Measurements from ENCODE around the gene MARCKS. TPM values are rescaled to one million over a fixed set of nuclear protein-coding genes. Genes with fewer than 3 reads are reported as not detected.

Gene MARCKS
- polyA plus RNA-seq, 2 of the 4 experiments (the other 2 are of a cell fraction) = 21.2 to 39.4 TPM

DNA sequence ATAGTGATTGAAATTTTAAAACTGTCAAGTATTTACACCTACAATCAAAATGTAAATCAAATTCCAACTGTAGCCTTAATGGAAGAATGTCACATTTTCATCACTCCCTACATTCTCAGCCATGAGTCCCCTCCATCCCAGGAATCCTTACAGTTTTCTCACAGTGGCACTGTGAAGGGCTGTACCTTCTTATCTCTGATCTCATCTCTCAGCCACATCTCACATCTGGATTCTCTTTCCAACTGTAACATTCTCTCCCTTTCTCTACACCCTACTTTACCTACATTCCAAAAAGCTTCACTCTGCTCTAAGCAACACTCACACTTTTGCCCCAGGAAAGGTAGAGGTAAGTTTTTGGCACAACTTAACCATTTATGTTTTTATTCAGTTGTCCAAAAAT lies 8.9 kb upstream of the MARCKS start:
- Histone ChIP-seq H3K9me3 (no peaks in the 10 kb centered on the region), H3K4me1 (no peaks in the 10 kb centered on the region), H3K4me2 (no peak overlapping the region), H3K4me3 (no peak overlapping the region), H3K27ac (no peak overlapping the region)
- ATAC-seq (no peak), DNase-seq (ENCODE audit: low read depth in 1 of 2, low spot score in 1 of 2) (no peak), FAIRE-seq (no peak)
- TF ChIP-seq, protein P1, sequence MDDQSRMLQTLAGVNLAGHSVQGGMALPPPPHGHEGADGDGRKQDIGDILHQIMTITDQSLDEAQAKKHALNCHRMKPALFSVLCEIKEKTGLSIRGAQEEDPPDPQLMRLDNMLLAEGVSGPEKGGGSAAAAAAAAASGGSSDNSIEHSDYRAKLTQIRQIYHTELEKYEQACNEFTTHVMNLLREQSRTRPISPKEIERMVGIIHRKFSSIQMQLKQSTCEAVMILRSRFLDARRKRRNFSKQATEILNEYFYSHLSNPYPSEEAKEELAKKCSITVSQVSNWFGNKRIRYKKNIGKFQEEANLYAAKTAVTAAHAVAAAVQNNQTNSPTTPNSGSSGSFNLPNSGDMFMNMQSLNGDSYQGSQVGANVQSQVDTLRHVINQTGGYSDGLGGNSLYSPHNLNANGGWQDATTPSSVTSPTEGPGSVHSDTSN (IDR thresholded peaks at IDR 0.05) = no peak
- TF ChIP-seq MYC (IDR thresholded peaks at IDR 0.05; ENCODE audit: borderline replicate concordance, low read length) (no peak), CEBPB (IDR thresholded peaks at IDR 0.05) (no peak), NPAS2 (CRISPR knock-in tag; IDR thresholded peaks at IDR 0.05; ENCODE audit: borderline replicate concordance) (no peak), HDAC2 (IDR thresholded peaks at IDR 0.05) (no peak)
- ChIA-PET CTCF (interaction anchor here (1.5 kb wide), 1 partner anchor 11 kb away, joined by 4 read pairs; no protein-coding TSS in a partner anchor), POLR2A (no interaction called here)

DNA sequence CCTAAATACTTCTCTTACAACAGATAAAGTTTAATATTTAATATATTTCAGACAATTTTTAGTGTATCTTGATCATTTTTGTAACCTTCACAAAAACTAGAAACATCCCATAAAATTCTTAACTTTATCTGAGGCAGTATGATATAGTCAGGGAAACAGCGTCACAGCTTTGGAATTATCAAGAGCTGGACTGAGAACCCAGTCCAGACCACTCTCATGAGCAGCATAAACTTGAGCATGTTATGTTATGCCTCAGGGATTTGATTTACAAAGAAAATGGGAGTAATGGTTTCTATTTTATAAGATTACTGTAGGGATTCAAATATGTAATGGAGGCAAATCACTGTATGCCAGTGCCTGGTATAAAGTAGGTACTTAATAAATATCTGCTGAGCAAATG lies 8.3 kb upstream of the MARCKS start:
- DNase-seq (ENCODE audit: low read depth in 1 of 2, low spot score in 1 of 2) = no peak
- FAIRE-seq = no peak
- H3K27ac ChIP-seq = no peak overlapping the region
- POLR2A ChIA-PET = no interaction called here
- H3K4me3 ChIP-seq = no peak overlapping the region
- no peak overlapping the region for H3K4me2 ChIP-seq
- WGBS (ENCODE audit: missing lambda C conversion rate) = 100% methylated on average over 1 of the region's 1 CpG
- no peaks in the 10 kb centered on the region for H3K4me1 ChIP-seq
- H3K9me3 ChIP-seq = no peaks in the 10 kb centered on the region
- CTCF ChIA-PET = interaction anchor here (1.5 kb wide), 1 partner anchor 10 kb away, joined by 4 read pairs; no protein-coding TSS in a partner anchor
- TF ChIP-seq, protein P2, sequence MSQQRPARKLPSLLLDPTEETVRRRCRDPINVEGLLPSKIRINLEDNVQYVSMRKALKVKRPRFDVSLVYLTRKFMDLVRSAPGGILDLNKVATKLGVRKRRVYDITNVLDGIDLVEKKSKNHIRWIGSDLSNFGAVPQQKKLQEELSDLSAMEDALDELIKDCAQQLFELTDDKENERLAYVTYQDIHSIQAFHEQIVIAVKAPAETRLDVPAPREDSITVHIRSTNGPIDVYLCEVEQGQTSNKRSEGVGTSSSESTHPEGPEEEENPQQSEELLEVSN (IDR thresholded peaks at IDR 0.05; ENCODE audit: borderline replicate concordance, low read depth) = no peak
- no peak for TF ChIP-seq RARB (CRISPR knock-in tag; IDR thresholded peaks at IDR 0.05)
- TF ChIP-seq EP300 (IDR thresholded peaks at IDR 0.05) = no peak
- TF ChIP-seq ZC3H11A (IDR thresholded peaks at IDR 0.05) = no peak
- TF ChIP-seq MAFK (IDR thresholded peaks at IDR 0.05; ENCODE audit: partially characterized antibody) = no peak
- no peak for TF ChIP-seq BHLHE40 (IDR thresholded peaks at IDR 0.05; ENCODE audit: low read depth, low read length)
- TF ChIP-seq, protein P3, sequence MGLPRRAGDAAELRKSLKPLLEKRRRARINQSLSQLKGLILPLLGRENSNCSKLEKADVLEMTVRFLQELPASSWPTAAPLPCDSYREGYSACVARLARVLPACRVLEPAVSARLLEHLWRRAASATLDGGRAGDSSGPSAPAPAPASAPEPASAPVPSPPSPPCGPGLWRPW (IDR thresholded peaks at IDR 0.05) = no peak
- no peak for TF ChIP-seq FOSB (CRISPR knock-in tag; IDR thresholded peaks at IDR 0.05)
- no peak for TF ChIP-seq HDAC2 (IDR thresholded peaks at IDR 0.05)
- TF ChIP-seq CEBPB (IDR thresholded peaks at IDR 0.05) = no peak
- TF ChIP-seq, protein P4, sequence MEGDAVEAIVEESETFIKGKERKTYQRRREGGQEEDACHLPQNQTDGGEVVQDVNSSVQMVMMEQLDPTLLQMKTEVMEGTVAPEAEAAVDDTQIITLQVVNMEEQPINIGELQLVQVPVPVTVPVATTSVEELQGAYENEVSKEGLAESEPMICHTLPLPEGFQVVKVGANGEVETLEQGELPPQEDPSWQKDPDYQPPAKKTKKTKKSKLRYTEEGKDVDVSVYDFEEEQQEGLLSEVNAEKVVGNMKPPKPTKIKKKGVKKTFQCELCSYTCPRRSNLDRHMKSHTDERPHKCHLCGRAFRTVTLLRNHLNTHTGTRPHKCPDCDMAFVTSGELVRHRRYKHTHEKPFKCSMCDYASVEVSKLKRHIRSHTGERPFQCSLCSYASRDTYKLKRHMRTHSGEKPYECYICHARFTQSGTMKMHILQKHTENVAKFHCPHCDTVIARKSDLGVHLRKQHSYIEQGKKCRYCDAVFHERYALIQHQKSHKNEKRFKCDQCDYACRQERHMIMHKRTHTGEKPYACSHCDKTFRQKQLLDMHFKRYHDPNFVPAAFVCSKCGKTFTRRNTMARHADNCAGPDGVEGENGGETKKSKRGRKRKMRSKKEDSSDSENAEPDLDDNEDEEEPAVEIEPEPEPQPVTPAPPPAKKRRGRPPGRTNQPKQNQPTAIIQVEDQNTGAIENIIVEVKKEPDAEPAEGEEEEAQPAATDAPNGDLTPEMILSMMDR (IDR thresholded peaks at IDR 0.05) = no peak
- TF ChIP-seq HOXA7 (CRISPR knock-in tag; IDR thresholded peaks at IDR 0.05) = no peak
- ATAC-seq = no peak

DNA sequence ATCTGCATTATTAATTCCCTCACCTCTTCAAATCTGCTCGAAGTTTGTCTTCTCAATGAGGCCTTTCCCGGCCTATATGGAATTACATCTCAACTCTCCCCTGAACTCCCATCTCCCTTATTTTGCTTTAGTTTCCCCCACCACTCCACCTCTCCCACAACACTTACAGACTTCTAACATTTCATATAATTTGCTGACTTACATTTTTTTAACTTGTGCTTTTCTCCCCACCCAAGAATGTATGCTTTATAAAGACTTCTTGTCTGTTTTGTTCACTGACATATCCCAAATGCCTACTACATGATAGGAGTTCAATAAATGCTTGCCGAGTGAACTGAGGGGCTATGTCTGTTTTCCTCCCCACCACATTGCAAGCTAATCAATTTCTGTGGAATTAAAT lies 3.9 kb upstream of the MARCKS start:
- no peak overlapping the region for H3K4me2 ChIP-seq
- H3K9me3 ChIP-seq = no peaks in the 10 kb centered on the region
- 91% methylated on average over 3 of the region's 3 CpGs for WGBS (ENCODE audit: missing lambda C conversion rate)
- no peak overlapping the region for H3K4me3 ChIP-seq
- POLR2A ChIA-PET = interaction anchor here (0.6 kb wide), 1 partner anchor 32 kb away, joined by 3 read pairs; no protein-coding TSS in a partner anchor
- CTCF ChIA-PET = interaction anchor here (1.3 kb wide), 1 partner anchor 9 kb away, joined by 4 read pairs; no protein-coding TSS in a partner anchor
- 0 out of 3 replicates have a peak, but pooled peaks cover 4% of the 10 kb centered on the region for H3K4me1 ChIP-seq
- DNase-seq (ENCODE audit: low read depth in 1 of 2, low spot score in 1 of 2) (no peak), ATAC-seq (no peak), FAIRE-seq (no peak)
- TF ChIP-seq EHF (CRISPR knock-in tag; IDR thresholded peaks at IDR 0.05) (no peak), EP300 (IDR thresholded peaks at IDR 0.05) (no peak), PHF8 (IDR thresholded peaks at IDR 0.05; ENCODE audit: borderline replicate concordance, low read depth) (no peak), KDM5A (IDR thresholded peaks at IDR 0.05) (no peak), FOSB (CRISPR knock-in tag; IDR thresholded peaks at IDR 0.05) (no peak), MAFK (IDR thresholded peaks at IDR 0.05; ENCODE audit: partially characterized antibody) (no peak), TP53 (CRISPR knock-in tag; IDR thresholded peaks at IDR 0.05) (no peak), POLR2AphosphoS2 (conservative IDR thresholded peaks at IDR 0.05; ENCODE audit: low read length) (no peak), CHD4 (IDR thresholded peaks at IDR 0.05; ENCODE audit: borderline replicate concordance) (no peak), CHD2 (IDR thresholded peaks at IDR 0.05; ENCODE audit: low read length, partially characterized antibody) (no peak), HOXB5 (CRISPR knock-in tag; IDR thresholded peaks at IDR 0.05) (no peak), FOSL2 (IDR thresholded peaks at IDR 0.05) (no peak), FOSL2 (CRISPR knock-in tag; IDR thresholded peaks at IDR 0.05) (no peak)
- TF ChIP-seq, protein P5, sequence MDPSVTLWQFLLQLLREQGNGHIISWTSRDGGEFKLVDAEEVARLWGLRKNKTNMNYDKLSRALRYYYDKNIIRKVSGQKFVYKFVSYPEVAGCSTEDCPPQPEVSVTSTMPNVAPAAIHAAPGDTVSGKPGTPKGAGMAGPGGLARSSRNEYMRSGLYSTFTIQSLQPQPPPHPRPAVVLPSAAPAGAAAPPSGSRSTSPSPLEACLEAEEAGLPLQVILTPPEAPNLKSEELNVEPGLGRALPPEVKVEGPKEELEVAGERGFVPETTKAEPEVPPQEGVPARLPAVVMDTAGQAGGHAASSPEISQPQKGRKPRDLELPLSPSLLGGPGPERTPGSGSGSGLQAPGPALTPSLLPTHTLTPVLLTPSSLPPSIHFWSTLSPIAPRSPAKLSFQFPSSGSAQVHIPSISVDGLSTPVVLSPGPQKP (IDR thresholded peaks at IDR 0.05; ENCODE audit: low read depth, low read length) = no peak
- TF ChIP-seq, protein P3 (IDR thresholded peaks at IDR 0.05) = no peak
- TF ChIP-seq, protein P6, sequence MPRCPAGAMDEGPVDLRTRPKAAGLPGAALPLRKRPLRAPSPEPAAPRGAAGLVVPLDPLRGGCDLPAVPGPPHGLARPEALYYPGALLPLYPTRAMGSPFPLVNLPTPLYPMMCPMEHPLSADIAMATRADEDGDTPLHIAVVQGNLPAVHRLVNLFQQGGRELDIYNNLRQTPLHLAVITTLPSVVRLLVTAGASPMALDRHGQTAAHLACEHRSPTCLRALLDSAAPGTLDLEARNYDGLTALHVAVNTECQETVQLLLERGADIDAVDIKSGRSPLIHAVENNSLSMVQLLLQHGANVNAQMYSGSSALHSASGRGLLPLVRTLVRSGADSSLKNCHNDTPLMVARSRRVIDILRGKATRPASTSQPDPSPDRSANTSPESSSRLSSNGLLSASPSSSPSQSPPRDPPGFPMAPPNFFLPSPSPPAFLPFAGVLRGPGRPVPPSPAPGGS (IDR thresholded peaks at IDR 0.05) = no peak
- H3K27ac ChIP-seq = no peak overlapping the region

Data from A549 (cell line).